ENCODE measurements around the gene ADAMTSL2.

Gene ADAMTSL2

DNA sequence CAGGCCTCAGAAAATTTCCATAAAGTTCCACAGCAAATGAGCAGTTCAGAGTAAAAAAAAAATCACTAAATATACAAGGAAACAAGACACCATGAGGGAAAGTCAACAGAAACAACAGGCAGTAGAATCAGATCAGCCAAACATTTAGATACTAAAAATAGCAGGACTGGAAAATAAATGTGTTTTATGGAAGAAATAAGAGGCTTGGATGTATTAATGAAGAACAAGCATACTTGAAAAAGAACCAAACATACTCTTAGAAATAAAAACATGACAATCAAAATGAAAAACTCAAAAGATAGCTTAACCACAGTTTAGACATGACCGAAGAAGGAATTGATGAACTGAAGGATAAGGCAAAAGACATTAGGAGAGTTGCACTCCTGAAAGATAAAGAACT is 32.4 kb upstream of the ADAMTSL2 start:
- ATAC-seq: no peak

DNA sequence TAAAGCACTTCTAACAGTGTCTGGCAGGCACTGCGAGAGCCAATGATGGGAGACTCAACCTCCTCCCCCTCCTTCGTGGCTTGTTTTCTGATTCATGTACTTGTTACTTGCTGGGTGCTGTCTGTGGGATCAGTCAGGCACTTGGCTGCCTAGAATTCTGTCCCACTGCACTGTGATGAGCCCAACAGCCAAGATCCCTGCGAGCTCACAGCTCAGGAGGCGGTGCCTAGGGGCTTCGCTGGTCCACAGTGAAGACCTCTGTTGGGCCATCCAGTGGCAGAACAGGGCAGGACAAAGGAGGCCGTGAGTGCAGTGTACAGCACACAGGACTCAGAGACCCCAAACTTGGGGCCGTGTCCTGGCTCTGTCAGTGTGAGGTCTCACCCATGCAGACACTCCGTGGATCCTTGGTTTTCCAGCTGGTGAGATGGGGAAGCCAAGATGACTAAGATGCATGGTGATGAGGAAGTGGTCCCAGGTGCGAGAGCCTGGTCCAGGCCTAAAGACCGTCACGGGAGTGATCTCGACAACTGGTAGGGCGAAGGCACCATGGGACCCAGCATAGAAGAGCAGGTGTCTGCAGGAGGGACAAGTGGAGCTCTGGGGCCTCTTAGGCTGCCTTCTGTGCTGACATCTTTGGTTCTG is 29.2 kb upstream of the ADAMTSL2 start:
- no peak for ATAC-seq

- no peak for ATAC-seq
Observed at GRCh38 chr9:133505901-133506652, 28.4 kb upstream of the ADAMTSL2 start.

- no peak for ATAC-seq
Observed at GRCh38 chr9:133506653-133507038, 27.9 kb upstream of the ADAMTSL2 start.

DNA sequence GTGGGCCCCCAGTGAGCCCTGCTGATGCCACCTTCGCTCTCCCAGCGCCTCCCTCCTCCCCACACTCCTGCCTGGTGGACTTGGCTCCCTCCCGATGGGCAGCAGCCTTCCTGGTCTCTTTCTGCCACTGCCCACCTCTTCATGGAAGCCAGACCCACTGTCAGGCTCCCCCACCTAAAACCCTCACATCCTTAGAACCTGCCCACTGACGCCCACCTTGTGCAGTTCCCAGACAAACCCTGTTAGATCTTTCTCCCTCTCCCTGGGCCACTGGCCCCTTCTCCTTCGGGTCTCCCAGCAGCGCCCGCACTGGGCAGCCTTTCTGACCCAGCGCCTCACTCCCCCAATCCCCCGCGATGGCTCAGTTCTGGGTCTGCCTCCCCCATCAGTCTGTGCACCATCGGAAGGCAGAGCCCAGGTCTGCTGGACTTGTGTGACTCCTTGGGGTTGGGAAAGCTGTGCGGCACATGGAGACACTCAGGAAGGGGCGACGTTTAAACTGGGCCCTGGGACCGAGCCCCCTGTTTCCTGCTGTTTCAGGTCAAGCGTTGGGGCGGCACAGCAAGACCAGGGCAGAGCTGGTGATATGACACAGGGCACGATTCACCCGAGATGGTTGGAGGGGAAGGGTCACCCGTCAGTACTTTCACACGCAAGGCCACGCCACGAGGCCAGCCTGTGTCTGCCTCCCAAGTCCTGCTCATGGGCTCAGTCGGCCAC is 27.1 kb upstream of the ADAMTSL2 start:
- no peak for ATAC-seq

GRCh38 chr9:133508046-133508445 is 26.5 kb upstream of the ADAMTSL2 start:
- ATAC-seq: no peak

- peak in 1 of 2 donors; percentile 51 for ATAC-seq
Observed at GRCh38 chr9:133509179-133510083, 25.1 kb upstream of the ADAMTSL2 start.

- ATAC-seq: no peak
Observed at GRCh38 chr9:133510926-133511505, 23.5 kb upstream of the ADAMTSL2 start.

DNA sequence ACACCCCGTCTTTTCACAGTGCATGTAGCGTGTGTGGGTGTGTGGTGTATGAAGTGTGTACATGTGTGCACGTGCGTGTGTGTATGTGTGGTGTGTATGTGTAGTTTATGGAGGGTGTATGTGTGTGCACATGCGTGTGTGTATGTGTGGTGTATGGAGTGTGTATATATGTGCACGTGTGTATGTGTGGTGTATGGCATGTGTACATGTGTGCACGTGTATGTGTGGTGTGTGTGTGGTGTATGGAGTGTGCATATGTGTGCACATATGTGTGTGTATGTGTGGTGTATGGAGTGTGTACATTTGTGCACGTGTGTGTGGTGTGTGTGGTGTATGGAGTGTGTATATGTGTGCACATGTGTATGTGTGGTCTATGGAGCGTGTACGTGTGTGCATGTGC is 22.9 kb upstream of the ADAMTSL2 start:
- no peak for ATAC-seq

GRCh38 chr9:133512253-133513213 is 22.0 kb upstream of the ADAMTSL2 start:
- no peak for ATAC-seq

DNA sequence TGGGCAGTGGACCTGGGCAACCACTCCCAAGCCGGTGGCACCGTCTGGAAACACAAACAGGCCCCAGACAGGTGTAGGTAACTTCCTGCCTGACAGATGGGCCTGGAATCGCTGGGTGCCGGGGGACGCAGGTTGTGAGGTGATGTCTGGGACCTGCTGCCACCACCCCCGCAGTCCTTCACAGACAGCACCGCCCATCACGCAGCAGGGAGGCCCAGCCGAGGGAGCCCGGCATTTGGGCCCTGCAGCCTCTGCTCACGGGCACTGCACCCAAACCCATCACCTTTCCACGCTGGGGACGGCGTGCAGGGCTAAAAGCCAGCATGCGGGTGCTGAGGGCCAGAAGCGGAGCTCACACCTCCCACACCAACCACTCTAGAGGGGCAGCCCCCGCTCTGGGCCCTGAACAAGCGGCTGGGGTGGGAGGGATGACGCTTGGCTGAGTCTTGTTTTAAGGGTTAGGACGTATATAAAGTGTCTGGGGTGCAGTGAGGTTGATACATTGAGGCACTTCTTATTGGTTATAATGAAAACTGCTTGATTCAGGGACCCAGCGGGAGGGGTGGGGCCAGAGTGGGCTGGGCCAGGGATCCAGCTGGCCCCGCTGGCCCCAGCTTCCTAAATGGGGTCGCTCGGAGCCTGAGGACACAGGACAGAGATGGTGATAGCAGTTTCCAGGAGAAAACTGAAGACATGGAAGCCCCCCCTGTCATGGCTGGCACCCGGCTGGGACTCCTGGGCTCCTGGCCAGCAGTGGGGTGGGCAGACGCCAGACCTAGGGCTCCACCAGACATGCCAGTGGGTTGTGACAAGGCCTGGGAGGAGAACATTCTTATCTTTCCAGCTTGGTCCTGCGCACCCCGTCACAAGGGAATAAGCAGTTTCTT is 21.0 kb upstream of the ADAMTSL2 start:
- ATAC-seq: no peak

DNA sequence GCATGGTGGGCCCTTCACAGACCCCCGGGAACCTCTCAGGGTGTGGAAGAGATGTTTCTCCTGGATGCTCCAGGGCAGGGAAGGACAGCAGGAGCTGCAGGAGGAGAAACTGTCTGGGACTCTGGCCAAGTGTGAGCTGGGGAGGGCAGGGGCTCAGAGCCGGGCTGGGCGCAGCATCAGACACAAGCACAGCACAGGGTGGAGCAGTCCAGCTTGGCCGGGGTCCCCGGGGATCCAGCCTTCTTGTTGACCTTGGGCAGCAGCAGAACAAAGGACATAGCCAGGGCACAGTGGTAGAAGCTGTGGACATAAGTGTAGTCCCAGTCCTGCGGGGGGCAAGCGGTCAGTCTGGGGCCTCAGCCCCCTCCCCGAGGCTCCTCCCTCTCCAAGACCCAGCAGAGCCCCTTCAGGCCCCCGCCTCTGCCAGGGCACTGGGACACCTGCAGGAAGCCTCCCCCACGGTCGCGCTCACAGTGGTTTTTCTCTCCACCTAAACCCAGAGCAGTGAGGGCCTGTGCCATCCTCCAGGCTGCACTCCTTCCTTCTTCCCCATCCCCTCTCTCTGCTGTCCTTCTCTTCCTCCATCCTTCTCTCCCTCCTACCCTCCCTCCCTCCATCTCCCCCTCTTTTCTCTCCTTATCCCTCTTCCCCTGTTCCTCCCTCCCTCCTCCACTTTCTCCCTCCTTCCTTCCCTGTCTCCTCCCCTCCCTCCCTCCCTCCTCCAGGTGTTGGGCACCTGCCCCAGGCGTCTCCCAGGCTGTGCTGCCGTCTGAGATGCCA is 19.9 kb upstream of the ADAMTSL2 start:
- ATAC-seq: no peak

- ATAC-seq: no peak
Observed at GRCh38 chr9:133515240-133515610, 19.3 kb upstream of the ADAMTSL2 start.

- no peak for ATAC-seq
Observed at GRCh38 chr9:133515615-133516255, 18.8 kb upstream of the ADAMTSL2 start.

GRCh38 chr9:133516256-133516960 is 18.1 kb upstream of the ADAMTSL2 start:
- no peak for ATAC-seq

- no peak for ATAC-seq
Observed at GRCh38 chr9:133516961-133517350, 17.5 kb upstream of the ADAMTSL2 start.

GRCh38 chr9:133517711-133518110 is 16.8 kb upstream of the ADAMTSL2 start:
- ATAC-seq: no peak

DNA sequence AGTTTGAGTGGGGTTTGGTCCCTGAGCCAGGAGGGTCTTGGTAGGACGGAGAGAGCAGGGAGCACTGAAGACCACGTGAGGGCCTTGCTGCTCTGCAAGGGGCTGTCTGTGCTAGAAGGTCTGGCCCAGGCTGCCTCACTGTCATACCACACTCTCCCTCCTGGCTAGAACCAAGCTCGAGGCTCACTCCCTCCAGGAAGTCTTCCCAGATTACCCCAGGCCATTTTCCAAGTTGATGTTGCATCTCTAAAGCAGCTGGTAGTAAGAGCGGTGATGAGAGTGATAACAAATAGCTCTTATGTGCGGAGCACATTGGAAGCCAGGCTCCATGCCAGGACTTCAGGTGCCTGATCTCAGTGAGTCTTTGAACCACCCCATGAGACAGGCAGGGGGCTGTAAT is 16.3 kb upstream of the ADAMTSL2 start:
- ATAC-seq: no peak
